IPS-NIHi7 (cell line): Measurements from ENCODE around the gene PSTPIP1.
A peak's percentile ranks its signal among the peaks of the same experiment; 100 is the strongest.

Experiments used
- DNase-seq: peaks from one replicate; pipeline ENCODE4 v3.0.0; 2012; ENCODE audit warnings: mixed read lengths; ENCODE audit errors: extremely low spot score

Gene PSTPIP1

DNA sequence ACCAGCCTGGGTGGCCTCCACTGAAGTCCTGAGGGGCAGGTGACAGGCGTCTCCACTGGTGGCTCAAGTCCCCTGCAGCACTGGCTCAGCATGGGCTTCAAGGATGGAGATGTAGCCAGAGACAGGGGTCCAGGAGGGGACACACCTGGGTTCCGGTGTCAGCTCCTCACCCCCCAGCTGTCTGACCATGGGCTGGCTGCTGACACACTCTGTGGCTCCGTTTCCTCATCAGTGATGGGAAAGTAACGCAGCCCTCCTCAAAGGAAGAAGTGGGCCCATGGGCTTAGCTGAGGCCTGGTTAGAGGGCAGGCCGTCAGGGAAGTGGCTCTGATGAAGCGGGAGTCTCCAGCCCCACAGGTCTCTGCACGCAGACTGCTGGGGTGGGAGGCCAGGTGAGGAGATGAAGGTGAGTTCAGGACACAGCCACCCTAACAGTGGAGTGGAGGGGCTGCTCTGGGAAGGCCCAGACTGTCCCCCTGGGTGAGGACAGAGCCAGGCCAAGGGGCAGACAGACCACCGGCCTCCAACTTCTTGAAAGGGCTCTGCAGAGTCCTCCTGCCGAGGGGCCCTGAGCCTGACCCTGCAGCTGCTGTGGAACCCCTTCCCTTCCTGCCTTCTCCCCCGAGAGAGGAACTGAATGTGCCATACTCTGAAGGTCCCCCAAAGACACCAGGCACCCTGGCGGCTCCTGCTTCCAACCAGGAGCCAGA, 24.0 kb downstream of the PSTPIP1 start:
- no peak for DNase-seq

DNA sequence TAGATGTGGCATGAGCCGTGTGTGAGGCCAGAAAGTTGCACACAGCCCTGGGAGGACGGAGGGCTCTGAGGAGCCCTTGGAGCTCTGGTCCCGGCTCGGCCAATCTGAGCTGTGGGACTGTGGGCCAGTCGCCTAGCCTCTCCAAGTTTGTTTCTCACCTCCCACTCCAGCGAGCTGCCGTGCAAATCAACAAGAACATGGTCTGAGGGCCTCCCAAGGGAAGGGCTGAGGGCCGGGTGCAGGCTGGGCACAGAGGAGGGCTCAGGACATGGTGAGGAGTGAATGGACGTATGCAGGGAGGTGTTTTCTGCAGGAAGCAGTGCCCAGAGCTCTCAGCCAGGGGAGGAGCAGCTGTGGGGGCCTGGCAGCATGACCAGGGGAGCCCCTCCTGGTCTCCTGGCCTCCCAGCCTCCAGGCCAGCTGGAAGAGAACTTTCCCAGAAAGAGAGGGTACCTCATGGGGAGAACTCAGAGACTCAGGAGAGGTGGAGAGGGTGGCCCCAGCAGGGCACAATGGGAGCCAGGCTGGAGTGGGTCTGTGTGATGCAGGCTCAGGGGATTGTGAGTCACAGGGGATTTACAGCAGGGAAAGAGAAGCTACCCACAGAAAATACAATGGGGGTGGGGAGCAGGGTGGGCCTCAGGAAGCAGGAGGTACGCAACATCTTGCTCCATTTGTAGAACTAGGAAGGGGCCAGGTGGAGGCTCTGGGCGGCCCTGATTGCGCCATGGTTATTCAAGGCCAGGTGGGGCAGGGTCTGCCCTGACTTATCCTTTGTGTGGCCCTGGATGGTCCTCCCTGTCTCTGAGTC, 24.8 kb downstream of the PSTPIP1 start:
- no peak for DNase-seq

DNA sequence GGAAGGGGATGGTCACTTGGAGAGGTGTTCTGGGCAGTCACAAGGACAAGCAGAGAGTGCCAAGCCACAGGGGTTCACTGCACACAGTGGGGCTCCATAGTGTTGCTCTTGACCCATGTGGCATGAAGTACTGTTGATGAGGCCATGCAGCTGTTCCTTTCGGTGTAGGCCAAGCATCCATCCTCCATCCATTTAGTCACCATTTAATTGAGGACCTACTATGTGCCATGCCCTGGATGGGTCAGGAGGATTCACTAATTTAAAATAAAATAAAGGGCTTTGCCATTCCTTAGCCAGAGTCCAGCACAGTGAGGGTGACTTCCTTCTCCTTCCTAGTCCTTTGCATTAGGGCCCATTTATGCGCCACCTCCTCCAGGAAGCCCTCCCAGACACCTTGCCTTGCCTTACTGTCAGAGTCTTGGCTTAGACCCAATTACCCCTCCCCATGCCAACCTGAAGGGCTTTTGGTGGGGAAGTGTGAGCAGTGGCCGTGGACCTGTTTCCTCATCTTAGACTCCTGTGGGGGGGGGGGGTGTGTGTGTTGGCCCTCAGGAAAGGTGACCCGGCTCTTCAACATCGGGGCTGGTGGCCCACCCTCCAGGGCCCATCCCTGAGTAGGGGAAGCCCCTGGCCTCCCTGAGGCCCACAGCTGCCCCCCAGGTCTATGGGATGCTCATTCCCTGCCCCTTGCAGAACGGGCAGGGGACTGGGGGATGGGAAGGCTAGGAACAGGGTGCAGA, 25.6 kb downstream of the PSTPIP1 start:
- DNase-seq = no peak

DNA sequence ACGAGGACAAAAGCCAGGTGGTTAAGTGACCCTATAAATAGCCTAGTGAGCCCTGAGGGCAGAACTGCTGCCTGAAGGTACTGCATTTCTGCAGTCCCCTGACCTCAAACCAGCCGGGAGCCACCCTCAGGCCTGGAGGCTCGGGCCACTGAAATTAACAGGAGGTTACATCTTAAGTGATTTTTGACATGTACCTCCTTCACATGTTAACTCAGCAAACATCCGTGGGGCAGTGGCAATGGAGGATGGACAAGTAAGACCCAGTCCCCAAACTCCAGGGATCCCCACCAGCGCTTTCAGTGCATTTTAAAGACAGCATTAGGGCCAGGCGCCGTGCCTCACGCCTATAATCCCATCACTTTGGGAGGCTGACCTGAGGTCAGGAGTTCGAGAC, 26.2 kb downstream of the PSTPIP1 start:
- no peak for DNase-seq

DNA sequence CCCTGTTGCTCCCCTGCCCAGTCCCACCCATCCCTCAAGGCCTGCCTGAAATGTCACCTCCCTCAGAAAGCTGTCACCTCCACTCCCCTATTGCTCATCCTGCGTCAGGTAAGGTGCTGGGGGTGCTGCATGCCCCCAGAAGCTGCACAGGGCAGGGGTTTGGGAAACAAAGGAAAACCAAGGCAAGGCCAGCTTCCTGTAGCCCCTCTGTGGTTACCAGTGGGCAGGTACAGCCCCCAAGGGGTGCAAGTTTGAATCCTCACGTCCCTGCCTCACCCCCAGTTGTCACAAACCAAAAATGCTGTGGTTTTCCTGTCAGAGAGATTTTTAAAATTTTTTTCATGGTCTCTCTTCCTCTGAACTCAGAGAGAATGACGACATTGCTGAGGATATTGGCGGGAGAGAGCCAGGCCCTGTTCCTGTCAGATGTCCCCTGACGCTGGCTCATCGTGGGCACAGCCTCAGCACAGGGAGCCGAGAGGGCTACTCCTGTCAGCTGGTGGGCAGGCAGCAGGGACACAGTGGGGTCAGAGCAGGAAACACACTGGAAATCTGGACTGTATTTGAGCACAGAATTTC, 27.0 kb downstream of the PSTPIP1 start:
- no peak for DNase-seq

DNA sequence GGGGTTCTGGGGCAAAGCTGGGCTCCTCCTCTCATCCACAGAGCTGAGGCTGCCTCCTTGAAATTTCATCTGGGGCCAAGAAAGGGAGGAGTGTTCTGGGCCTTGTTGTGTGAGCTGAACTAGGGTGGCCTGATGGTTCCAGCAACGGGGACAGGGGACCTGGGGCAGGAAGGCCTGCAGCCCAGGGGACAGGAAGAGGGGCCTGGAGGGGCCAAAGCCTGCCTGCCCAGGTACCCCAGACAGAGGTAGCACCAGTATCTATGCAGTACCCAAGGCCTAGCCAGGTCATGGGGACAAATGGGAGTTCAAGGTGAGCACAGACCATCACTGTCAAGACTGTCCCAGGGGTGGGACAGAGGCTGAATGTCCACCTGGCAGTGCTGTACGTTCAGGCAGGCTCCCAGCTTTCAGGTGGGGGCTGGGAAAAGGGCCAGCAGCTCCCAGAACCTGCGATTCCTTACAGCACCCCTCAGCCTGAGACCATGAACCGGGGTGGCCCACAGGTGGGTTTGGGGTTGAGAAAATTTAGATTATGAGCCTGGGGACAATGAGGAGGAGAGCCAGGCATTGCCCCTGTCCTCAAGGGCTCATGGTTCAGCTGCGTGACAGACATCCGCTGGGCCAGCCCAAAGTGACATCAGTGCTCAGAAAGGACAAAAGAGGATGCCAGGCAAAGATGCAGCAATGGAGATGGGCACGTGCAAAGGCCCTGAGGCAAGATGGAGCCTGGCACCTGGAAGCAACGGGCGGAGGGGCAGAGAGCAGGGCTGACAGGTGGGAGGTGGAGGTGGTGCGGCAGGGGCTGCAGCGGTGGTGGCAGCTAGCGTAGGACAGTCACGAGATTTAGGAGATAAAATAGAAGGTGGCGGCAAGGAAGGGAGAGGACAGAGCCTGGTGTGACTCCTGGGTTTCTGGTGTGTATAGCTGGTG, 28.0 kb downstream of the PSTPIP1 start:
- DNase-seq = no peak

DNA sequence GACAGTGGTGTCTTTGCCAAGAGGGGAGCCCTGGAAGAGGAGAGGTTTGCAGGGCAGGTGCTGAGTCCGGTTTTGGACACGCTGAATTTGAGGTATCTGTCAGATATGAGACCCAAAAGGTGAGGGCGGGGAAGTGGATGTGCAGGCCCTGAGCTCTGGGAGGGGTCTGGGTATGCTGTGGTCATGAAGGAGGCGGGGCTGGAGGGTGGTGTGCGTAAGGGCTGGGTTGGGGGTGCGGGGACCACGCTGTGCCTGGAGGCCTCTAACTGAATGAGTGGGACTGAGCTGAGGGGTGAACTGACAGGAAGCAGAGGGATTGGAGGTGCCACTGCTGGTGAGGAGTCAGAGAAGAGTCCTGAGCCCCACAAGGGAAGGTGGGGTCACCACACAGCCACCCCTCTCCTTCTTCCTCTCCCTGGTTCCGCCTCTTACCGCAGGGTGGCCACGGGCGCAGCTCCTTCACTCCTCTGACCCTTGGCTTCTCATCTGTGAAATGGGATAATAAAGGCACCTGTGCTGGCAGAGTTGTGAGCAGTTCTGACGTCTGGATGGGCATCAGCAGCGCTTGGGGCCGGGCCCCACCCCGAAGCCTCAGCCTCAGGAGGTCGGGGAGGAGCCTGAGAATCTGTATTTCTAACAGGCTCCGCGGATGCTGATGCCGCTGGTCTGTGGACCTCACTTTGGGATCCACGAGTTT, 28.8 kb downstream of the PSTPIP1 start:
- no peak for DNase-seq

DNA sequence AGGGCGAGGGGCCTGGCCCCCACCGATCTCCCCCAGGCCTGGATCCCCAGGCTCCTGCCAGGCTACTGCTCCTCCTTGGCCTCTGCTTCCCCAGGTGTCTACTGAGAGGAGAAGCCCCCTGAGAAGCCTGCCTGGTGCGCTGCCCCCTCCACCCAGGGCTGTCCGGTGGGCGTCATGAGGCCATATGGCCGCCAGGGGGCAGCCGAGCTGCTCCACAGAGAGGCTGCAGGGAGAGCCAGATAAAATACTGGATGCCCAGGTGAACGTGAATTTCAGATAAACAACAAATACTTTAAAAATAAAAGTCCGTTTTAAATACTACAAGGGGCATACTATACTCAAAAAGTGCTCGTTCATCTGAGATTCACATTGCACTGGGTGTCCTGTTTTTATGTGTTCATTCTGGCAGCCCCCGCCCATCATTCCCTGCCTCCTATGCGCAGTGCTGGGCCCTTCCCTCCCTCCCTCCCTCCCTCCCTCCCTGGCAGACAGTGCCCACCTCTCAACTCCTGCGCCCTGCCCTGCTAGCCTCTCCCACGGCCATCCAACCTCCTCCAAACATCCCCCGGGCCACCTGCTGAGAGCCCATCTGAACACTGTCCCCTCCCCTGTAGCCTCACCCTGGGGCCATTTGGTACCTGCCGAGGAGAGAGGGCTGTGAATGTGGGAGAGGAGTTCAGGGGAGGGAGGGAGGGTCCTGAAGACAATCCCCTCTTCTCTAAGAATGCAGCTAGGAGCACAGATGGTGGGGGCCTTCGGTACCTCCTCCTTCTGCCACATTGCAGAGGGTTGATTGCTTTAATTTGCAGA, 29.6 kb downstream of the PSTPIP1 start:
- peak; percentile 90 for DNase-seq

DNA sequence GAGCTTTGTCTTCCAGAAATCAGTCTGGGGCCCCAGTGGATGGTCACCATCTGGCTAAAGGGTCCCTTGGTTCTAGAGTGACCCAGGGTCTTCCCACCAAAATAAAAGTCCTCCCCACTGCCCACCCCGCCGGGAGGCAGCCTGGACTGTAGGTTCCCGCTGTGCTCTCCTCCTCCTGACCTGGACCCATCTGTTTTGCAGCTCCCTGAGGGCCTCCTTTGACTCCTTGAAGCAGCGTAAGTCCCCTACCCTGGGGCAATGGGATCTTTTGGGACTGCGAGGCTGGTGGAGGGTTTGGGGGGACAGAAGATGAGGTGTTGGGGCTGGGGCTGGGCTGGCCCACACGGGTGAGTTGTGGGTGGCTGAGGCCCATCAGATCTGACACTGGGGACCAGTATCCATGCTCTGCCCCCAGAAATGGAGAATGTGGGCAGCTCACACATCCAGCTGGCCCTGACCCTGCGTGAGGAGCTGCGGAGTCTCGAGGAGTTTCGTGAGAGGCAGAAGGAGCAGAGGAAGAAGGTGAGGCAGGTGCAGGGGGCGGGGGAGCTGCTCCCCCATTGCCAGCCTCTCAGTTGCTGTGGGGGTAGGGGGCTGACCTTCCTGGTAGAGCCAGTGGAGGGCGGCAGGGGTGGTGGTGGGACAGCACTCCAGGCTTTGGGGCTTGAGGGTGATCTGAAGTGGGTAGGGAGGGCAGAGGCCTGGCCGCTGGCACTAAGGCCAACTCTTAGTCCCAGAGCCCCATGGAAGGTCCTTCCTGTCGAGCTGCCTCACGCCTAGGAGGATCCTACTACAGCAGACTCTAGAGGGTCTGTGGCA, 30.4 kb downstream of the PSTPIP1 start:
- no peak for DNase-seq

DNA sequence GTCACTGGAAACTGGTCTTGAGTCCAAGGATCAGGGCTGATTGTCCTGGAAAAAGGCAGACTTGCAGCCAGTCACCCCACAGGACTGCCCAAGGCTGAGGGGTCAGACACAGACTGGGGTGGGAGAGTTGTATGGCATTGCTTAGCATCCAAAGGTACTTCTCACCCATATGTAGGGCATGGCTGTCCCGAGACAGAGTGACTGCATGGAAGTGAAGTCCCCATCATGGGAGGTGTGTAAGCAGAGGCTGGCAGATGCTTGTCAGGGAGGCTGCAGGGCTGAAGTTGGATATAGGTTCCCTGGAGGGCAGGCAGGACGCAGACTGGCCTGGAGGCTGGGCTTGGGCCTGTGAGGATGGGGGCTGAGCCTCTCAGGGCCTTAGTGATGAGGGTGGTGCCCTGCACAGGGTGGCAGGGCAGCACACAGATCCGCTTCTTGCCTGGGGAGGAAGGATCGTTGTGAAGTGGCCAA, 31.1 kb downstream of the PSTPIP1 start:
- no peak for DNase-seq

DNA sequence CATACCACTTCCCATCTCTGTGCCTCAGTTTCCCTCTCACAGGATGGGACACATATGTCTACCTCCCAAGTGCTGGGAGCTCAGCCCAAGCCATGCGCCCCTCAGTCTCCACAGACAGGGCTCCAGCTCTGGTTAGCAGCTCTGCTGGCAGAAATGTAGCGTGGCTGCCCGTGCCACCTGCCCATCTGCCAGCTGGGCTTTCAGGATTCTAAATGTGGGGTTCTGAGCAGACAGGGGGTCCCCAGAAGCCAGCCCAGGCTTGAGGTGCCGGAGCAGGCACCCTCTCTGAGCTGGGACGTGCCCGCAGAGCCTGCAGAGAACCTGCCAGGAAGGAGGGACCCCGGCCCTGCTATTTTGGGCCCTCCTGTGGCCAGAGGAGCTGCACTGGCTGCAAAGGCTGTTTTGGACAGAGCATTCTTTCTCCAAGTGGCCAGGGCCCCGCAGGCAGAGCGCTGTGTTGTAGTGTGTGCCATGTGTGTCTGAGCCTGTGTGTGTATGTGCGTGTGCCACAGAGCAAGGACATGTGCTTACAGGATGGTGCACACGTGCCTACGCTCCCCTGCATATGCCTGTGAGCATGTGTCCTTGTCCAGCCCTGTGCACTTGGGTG, 31.7 kb downstream of the PSTPIP1 start:
- DNase-seq = no peak

DNA sequence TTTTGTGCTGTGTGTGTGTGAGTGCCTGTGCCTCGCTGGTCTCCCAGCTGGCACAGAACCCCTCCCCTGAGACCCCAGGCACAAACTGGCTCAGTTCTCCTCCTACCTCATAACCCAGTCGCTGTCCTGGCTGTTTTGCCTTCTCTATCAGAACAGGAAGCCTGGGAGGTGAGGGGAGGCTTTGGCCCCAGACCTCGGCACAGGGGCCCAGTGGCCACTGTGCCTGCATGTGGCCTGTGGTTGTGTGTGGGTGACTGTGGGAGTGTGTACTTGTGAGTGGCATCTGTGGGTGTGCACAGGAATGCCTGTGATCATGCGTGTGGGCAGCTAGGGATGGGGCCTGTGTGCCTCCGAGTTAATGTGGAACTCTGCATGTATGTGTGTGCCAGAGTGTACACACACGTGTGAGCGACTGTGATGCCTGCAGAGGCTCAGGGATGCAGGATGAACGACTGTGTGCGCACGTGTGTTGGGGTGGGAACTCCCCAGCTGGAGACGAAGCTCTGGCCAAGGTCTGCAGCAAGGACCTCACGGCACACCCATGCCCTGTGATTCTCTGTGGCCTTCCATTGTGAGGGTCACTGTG, 32.3 kb downstream of the PSTPIP1 start:
- no peak for DNase-seq

DNA sequence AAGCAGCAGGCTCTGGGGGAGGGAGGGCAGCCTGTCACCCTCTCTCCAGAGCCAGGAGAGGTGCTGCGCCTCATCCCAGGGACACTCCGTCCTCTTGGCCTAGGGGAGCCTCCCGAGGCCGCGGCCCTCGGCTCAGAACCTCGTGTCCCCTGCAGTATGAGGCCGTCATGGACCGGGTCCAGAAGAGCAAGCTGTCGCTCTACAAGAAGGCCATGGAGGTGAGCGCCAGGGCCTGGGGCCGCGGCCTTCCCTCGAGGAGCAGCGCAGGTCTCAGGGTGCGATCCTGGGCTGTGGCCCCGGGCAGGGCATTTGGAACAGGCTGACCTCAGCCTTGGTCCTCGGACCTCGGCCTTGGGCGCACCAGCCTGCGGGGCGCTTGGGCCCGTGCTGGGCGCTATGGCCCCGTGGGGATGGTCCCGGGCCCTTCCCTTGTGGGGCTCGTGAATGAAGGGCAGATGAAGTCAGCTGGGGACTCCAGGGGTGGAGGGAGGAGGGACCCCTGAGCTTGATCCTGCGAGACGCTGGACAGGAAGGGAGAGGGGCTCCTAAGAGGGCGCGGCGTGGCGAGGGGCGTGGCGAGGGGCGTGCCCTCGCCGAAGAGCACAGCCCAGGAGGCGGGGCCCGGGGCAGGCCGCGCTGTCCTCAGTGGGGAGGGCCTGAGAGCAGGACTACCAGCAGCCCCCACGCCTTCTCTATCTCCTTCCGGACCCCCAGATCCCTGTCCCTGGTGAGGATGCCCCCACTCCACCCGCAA, 32.9 kb downstream of the PSTPIP1 start:
- peak; percentile 80 for DNase-seq

DNA sequence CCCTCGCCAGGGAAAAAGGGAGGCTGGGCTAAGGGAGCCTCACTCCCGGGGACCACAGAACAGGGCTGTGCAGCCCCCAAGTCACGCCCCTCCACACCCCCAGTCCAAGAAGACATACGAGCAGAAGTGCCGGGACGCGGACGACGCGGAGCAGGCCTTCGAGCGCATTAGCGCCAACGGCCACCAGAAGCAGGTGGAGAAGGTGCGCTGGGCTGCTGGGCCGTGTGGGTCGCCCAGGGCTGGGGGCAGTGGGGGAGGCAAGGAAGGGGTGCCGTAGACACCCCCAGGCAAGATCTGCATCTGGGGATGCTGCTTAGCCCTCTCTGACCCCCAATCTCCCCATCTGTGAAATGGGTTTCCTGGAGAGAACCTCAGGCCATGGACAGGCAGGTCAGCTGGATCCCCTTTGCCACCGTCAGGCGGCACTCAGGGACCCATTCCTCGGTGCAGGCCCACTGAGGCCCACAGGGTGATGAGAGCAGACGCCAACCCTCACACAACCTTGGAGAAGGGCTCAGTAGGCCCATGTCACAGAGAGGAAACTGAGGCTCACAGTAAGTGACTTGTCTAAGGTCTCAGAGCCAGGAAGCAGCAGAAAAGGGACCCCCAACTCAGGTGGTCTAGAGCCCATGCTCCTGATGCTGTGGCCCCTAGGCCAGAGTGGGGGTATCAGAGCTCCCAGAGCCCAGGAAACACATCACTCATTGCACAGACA, 33.7 kb downstream of the PSTPIP1 start:
- DNase-seq = no peak

DNA sequence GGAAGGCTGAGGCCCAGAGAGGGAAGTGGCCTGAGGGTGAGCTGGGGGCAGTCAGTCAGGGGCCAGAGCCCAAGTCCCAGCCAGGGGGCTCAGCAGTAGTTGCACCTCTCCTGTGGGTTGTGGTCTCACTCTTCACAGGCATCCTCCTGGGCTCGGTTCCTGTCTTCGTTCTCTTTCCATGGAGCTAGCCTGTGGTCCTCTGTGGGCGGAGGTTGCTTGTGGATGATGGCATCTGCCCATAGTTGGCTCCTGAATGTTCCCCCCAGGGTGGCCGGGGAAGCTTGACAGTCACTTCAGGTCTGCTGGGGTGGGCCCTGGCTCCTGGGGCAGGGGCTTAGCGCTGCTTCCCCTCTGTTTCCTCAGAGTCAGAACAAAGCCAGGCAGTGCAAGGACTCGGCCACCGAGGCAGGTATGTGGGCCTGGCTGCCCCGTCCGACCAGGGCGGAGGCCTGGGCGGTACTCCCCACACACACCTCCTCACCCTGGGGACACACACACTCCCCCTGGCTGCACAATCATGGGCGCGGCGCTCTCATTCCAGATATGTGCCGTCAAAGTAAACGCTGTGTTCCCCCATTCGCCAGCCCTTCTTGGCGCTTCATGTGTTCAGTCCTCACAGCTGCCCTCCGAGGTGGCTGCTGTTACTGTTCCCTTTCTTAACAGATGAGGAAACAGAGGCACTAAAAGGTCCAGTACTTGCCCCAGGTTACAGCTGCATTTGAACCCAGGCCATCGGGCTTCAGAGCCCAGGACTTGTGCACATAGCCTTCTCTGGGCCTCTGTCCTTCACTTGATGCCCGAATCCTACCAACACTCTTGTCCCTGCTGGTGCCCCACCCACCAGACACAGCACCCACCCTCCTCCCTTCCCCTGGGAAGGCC, 34.5 kb downstream of the PSTPIP1 start:
- no peak for DNase-seq
